HG02840 (cell line): Measurements from ENCODE around the gene CCDC116.
"Not testable (repeated sequence)": the region's sequence is repeated elsewhere in the genome, so short reads cannot be mapped to it uniquely, and the experiment has no call there.

Experiments used
- ATAC-seq: cut with Tn5 transposase; IDR thresholded peaks from one replicate; pipeline ENCODE4 v1.9.1; 2021; ENCODE audit warnings: mild to moderate bottlenecking, moderate library complexity, moderate number of reproducible peaks; ENCODE audit not compliant: unreplicated experiment, low FRiP score

The CCDC116 gene

GRCh38 chr22:21677606-21678443 is 45.3 kb downstream of the CCDC116 start:
- no peak for ATAC-seq

- ATAC-seq: not testable (repeated sequence)
Measured at GRCh38 chr22:21678842-21679241, 46.3 kb downstream of the CCDC116 start.

- ATAC-seq: no peak
Measured at GRCh38 chr22:21679383-21679782, 46.8 kb downstream of the CCDC116 start.

- ATAC-seq: no peak
Measured at GRCh38 chr22:21680830-21681565, 48.4 kb downstream of the CCDC116 start.

GRCh38 chr22:21681566-21682370 is 49.2 kb downstream of the CCDC116 start:
- no peak for ATAC-seq

- no peak for ATAC-seq
Measured at GRCh38 chr22:21682385-21683175, 50.0 kb downstream of the CCDC116 start.

GRCh38 chr22:21683401-21683811 is 50.8 kb downstream of the CCDC116 start:
- ATAC-seq: no peak

- no peak for ATAC-seq
Measured at GRCh38 chr22:21684492-21685163, 52.1 kb downstream of the CCDC116 start.

- no peak for ATAC-seq
Measured at GRCh38 chr22:21685164-21685513, 52.6 kb downstream of the CCDC116 start.

- ATAC-seq: no peak
Measured at GRCh38 chr22:21686193-21686608, 53.6 kb downstream of the CCDC116 start.
